PC-3 (cell line): ENCODE data around the gene ATF6. TPM values are rescaled to one million over a fixed set of nuclear protein-coding genes. Genes with fewer than 3 reads are reported as not detected.
"Not testable (repeated sequence)": the region's sequence is repeated elsewhere in the genome, so short reads cannot be mapped to it uniquely, and the experiment has no call there.

Experiments
- ATAC-seq: fragments of 200-7000 bp; cut with Tn5 transposase; 2 replicates; pipeline ENCODE4 v1.9.1; 2020; ENCODE audit warnings: mild to moderate bottlenecking, moderate library complexity
- BruUV-seq: library from RNA; stranded (reverse); fragments of 400-500 nt; replicated peaks from 2 replicates; lab custom pipeline; 2021; lab: Mats Ljungman, UMichigan
- CTCF ChIA-PET: fragments of 300-600 bp; sonication (Branson Sonifier 250); formaldehyde crosslinking; loops from one replicate; lab custom pipeline; 2022; ENCODE audit warnings: antibody characterized with exemption; lab: Charles Lee
- POLR2A ChIA-PET: fragments of 300-600 bp; sonication (Branson Sonifier 250); formaldehyde crosslinking; loops from one replicate; lab custom pipeline; 2022; ENCODE audit warnings: antibody characterized with exemption; ENCODE audit not compliant: unreplicated experiment; lab: Charles Lee
- DNase-seq: peaks from one replicate; pipeline ENCODE4 v3.0.0-alpha.2; 2015
- H2AFZ ChIP-seq: fragments of 300-600 bp; sonication (generic); 2 replicates; pipeline ENCODE4 v1.6.0; 2016; ENCODE audit warnings: antibody characterized with exemption, low read length
- H3F3A ChIP-seq: fragments of 300-600 bp; sonication (generic); one replicate; pipeline ENCODE4 v1.6.0; 2017; ENCODE audit warnings: antibody characterized with exemption, low read length, control low read depth, mild to moderate bottlenecking; ENCODE audit not compliant: unreplicated experiment
- H3K27ac ChIP-seq: fragments of 300-600 bp; sonication (generic); 2 replicates; pipeline ENCODE4 v1.5.1; 2016; ENCODE audit warnings: mild to moderate bottlenecking, low read length
- H3K27me3 ChIP-seq: fragments of 300-600 bp; sonication (generic); 2 replicates; pipeline ENCODE4 v1.6.1; 2016; ENCODE audit warnings: low read length, mixed read lengths
- H3K36me3 ChIP-seq: fragments of 300-600 bp; sonication (generic); 2 replicates; pipeline ENCODE4 v1.6.1; 2016; ENCODE audit warnings: low read depth, mixed run types, low read length, mixed read lengths
- H3K4me1 ChIP-seq: fragments of 300-600 bp; sonication (generic); 2 replicates; pipeline ENCODE4 v1.5.1; 2016; ENCODE audit warnings: low read length; ENCODE audit not compliant: insufficient read depth
- H3K4me2 ChIP-seq: fragments of 300-600 bp; sonication (generic); 2 replicates; pipeline ENCODE4 v1.6.0; 2016; ENCODE audit warnings: low read length
- H3K4me3 ChIP-seq: fragments of 300-600 bp; sonication (generic); 2 replicates; pipeline ENCODE4 v1.5.1; 2016; ENCODE audit warnings: mild to moderate bottlenecking, low read length, mixed read lengths
- H3K79me2 ChIP-seq: fragments of 300-600 bp; sonication (generic); 2 replicates; pipeline ENCODE4 v1.6.1; 2017; ENCODE audit warnings: low read length, mixed read lengths
- H3K9ac ChIP-seq: fragments of 300-600 bp; sonication (generic); 2 replicates; pipeline ENCODE4 v1.6.0; 2016; ENCODE audit warnings: mild to moderate bottlenecking, low read length
- H3K9me2 ChIP-seq: fragments of 300-600 bp; sonication (generic); replicated peaks from 2 replicates; pipeline ENCODE4 v1.6.1; 2016; ENCODE audit warnings: mixed run types, low read length, mixed read lengths
- H3K9me3 ChIP-seq: fragments of 300-600 bp; sonication (generic); 2 replicates; pipeline ENCODE4 v1.6.1; 2016; ENCODE audit warnings: low read length, mixed read lengths
- H4K20me1 ChIP-seq: fragments of 300-600 bp; sonication (generic); 2 replicates; pipeline ENCODE4 v1.6.1; 2016; ENCODE audit warnings: low read length, mixed read lengths
- CTCF ChIP-seq: fragments of 300-600 bp; sonication (generic); conservative IDR thresholded peaks from 2 replicates; pipeline ENCODE4 v1.5.1; 2017; ENCODE audit warnings: antibody characterized with exemption, low read depth, mild to moderate bottlenecking, low read length
- EZH2 ChIP-seq: fragments of 300-600 bp; sonication (generic); IDR thresholded peaks from one replicate; pipeline ENCODE4 v1.6.1; 2017; ENCODE audit warnings: antibody characterized with exemption, mild to moderate bottlenecking, low read length; ENCODE audit not compliant: unreplicated experiment
- EZH2phosphoT487 ChIP-seq: fragments of 300-600 bp; sonication (generic); IDR thresholded peaks from 2 replicates; pipeline ENCODE4 v1.6.1; 2018; ENCODE audit warnings: mild to moderate bottlenecking, antibody characterized with exemption, low read length, borderline replicate concordance
- intact Hi-C: fragments of 100-400 bp; cut with micrococcal nuclease; formaldehyde crosslinking; loops from 2 replicates; pipeline ENCODE4 v1.9.0; 2023
- total RNA-seq: library from RNA; depleted of rRNA; stranded (reverse); fragments of >200 nt; gene quantifications from 2 replicates; pipeline ENCODE4 v1.2.3, GENCODE V29; 2014

The ATF6 gene
- total RNA-seq, 1 experiment from 2014 or later, result 19.7 TPM

DNA sequence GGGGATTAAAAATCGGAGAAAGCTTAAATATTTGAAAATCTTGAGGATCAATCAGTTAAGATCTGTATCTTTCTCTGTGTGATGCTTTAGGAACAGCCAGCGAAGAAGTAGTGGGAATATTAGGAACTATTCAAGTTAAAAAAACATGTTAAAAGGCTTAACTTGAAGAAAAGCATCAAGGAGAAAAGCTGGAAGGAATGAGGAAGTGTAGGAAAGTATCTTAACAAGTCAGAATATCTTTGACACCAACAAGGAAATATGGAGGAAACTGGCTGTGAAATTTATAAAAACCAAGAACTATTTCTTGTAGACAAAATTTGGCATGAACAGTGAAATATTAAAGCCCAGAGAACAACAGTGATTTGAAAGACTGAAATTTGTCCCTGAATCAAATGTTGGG is 60.4 kb downstream of the ATF6 start:
- ChIA-PET POLR2A (no interaction called here), CTCF (no interaction called here)
- Histone ChIP-seq H3K4me1 (peaks cover 16% of the 10 kb centered on the region), H3K9ac (no peak overlapping the region), H3K27me3 (no peaks in the 10 kb centered on the region), H3F3A (no peaks in the 10 kb centered on the region), H4K20me1 (no peaks in the 10 kb centered on the region), H3K4me3 (no peak overlapping the region), H3K4me2 (no peak overlapping the region), H2AFZ (no peak overlapping the region), H3K36me3 (peaks cover 8% of the 10 kb centered on the region; the same call in 1 of the 2 replicates), H3K9me2 (no peaks in the 10 kb centered on the region), H3K79me2 (no peaks in the 10 kb centered on the region), H3K9me3 (no peaks in the 10 kb centered on the region), H3K27ac (no peak overlapping the region)
- no peak for ATAC-seq
- BruUV-seq, result no TSS peak
- intact Hi-C loops, result no loop called here
- no peak for DNase-seq
- TF ChIP-seq EZH2 (no peak), EZH2phosphoT487 (no peak), CTCF (no peak)

- Histone ChIP-seq H3K9me3 (no peaks in the 10 kb centered on the region), H3K4me1 (peaks cover 16% of the 10 kb centered on the region), H3F3A (no peaks in the 10 kb centered on the region), H3K36me3 (peaks cover 8% of the 10 kb centered on the region; the same call in 1 of the 2 replicates), H4K20me1 (no peaks in the 10 kb centered on the region), H3K9ac (no peak overlapping the region), H3K4me3 (no peak overlapping the region), H3K4me2 (peak overlapping the region; percentile 23), H3K27me3 (no peaks in the 10 kb centered on the region), H2AFZ (no peak overlapping the region), H3K79me2 (no peaks in the 10 kb centered on the region), H3K9me2 (no peaks in the 10 kb centered on the region), H3K27ac (peak overlapping the region; percentile 37)
- ATAC-seq (peak; percentile 58), DNase-seq (peak; percentile 69)
- POLR2A ChIA-PET, result interaction anchor here (0.5 kb wide), 1 partner anchor 209 kb away, joined by 7 read pairs; no protein-coding TSS in a partner anchor
- BruUV-seq, result no TSS peak
- intact Hi-C loops, result no loop called here
- CTCF ChIA-PET, result interaction anchor here (1.1 kb wide), 1 partner anchor 209 kb away, joined by 7 read pairs; no protein-coding TSS in a partner anchor
- no peak for TF ChIP-seq CTCF
- TF ChIP-seq EZH2, result no peak
- TF ChIP-seq EZH2phosphoT487, result no peak
Measured at GRCh38 chr1:161827786-161828185, 61.7 kb downstream of the ATF6 start.

GRCh38 chr1:161832299-161832907 is 66.3 kb downstream of the ATF6 start:
- H3K4me2 ChIP-seq, POLR2A ChIA-PET: not testable (repeated sequence)

More at GRCh38 chr1:161832299-161832907, 66.3 kb downstream of the ATF6 start:
- H3K79me2 ChIP-seq, H2AFZ ChIP-seq, H3F3A ChIP-seq, BruUV-seq, H3K27ac ChIP-seq, H3K9ac ChIP-seq, ATAC-seq, H3K9me2 ChIP-seq, H3K27me3 ChIP-seq, H3K9me3 ChIP-seq, CTCF ChIA-PET, H3K36me3 ChIP-seq, DNase-seq, H3K4me3 ChIP-seq, intact Hi-C loops, H4K20me1 ChIP-seq: not testable (repeated sequence)
- H3K4me1 ChIP-seq, result peaks cover 12% of the 10 kb centered on the region
